Measurements from ENCODE around the gene ERMARD. TPM values are rescaled to one million over a fixed set of nuclear protein-coding genes. Genes with fewer than 3 reads are reported as not detected.
A peak's percentile ranks its signal among the peaks of the same experiment; 100 is the strongest.

ERMARD gene
- total RNA-seq, 1 donor from 2014 or later, result 9.6 TPM

GRCh38 chr6:169783401-169783800 is 32.0 kb downstream of the ERMARD start:
- no peak for DNase-seq (ENCODE audit: low spot score)

- no peak for DNase-seq (ENCODE audit: low spot score)
Observed at GRCh38 chr6:169783971-169784820, 32.8 kb downstream of the ERMARD start.

GRCh38 chr6:169784821-169785340 is 33.5 kb downstream of the ERMARD start:
- DNase-seq (ENCODE audit: low spot score), result no peak

GRCh38 chr6:169785566-169785965 is 34.1 kb downstream of the ERMARD start:
- DNase-seq (ENCODE audit: low spot score), result no peak

GRCh38 chr6:169786349-169786748 is 34.9 kb downstream of the ERMARD start:
- no peak for DNase-seq (ENCODE audit: low spot score)

GRCh38 chr6:169787797-169788196 is 36.4 kb downstream of the ERMARD start:
- DNase-seq (ENCODE audit: low spot score), result no peak

GRCh38 chr6:169788809-169789145 is 37.4 kb downstream of the ERMARD start:
- no peak for DNase-seq (ENCODE audit: low spot score)

- DNase-seq (ENCODE audit: low spot score), result no peak
Observed at GRCh38 chr6:169789146-169789943, 37.9 kb downstream of the ERMARD start.

- peak; percentile 79 for DNase-seq (ENCODE audit: low spot score)
Observed at GRCh38 chr6:169789944-169790927, 38.8 kb downstream of the ERMARD start.

GRCh38 chr6:169791721-169792131 is 40.3 kb downstream of the ERMARD start:
- DNase-seq (ENCODE audit: low spot score), result peak; percentile 13

- DNase-seq (ENCODE audit: low spot score), result no peak
Observed at GRCh38 chr6:169792306-169793015, 41.0 kb downstream of the ERMARD start.

GRCh38 chr6:169793408-169793807 is 42.0 kb downstream of the ERMARD start:
- no peak for DNase-seq (ENCODE audit: low spot score)

- no peak for DNase-seq (ENCODE audit: low spot score)
Observed at GRCh38 chr6:169794317-169795055, 43.1 kb downstream of the ERMARD start.

- no peak for DNase-seq (ENCODE audit: low spot score)
Observed at GRCh38 chr6:169795196-169795595, 43.8 kb downstream of the ERMARD start.

- no peak for DNase-seq (ENCODE audit: low spot score)
Observed at GRCh38 chr6:169798764-169799473, 47.5 kb downstream of the ERMARD start.

- no peak for DNase-seq (ENCODE audit: low spot score)
Observed at GRCh38 chr6:169799474-169799926, 48.1 kb downstream of the ERMARD start.

GRCh38 chr6:169800116-169800667 is 48.8 kb downstream of the ERMARD start:
- no peak for DNase-seq (ENCODE audit: low spot score)

GRCh38 chr6:169800668-169801395 is 49.4 kb downstream of the ERMARD start:
- DNase-seq (ENCODE audit: low spot score), result no peak
